MM.1S (cell line): ENCODE results near the gene SIPA1.

Experiments
- DNase-seq: peaks from one replicate; pipeline ENCODE4 v3.0.0-alpha.2; 2015
- H2AFZ ChIP-seq: fragments of 300-600 bp; sonication (generic); 2 replicates; pipeline ENCODE4 v1.6.0; 2016; ENCODE audit warnings: antibody characterized with exemption, low read length
- H3F3A ChIP-seq: fragments of 300-600 bp; sonication (generic); 2 replicates; pipeline ENCODE4 v1.6.1; 2016; ENCODE audit warnings: mild to moderate bottlenecking, antibody characterized with exemption, low read length, moderate library complexity, mixed read lengths; ENCODE audit not compliant: insufficient read depth
- H3K27ac ChIP-seq: fragments of 300-600 bp; sonication (generic); 2 replicates; pipeline ENCODE4 v1.5.1; 2016; ENCODE audit warnings: mild to moderate bottlenecking, low read length
- H3K27me3 ChIP-seq: fragments of 300-600 bp; sonication (generic); replicated peaks from 2 replicates; pipeline ENCODE4 v1.6.0; 2016; ENCODE audit warnings: low read length; ENCODE audit not compliant: insufficient read depth
- H3K36me3 ChIP-seq: fragments of 300-600 bp; sonication (generic); replicated peaks from 2 replicates; pipeline ENCODE4 v1.6.1; 2016; ENCODE audit warnings: mild to moderate bottlenecking, low read length, mixed read lengths; ENCODE audit not compliant: insufficient read depth
- H3K4me1 ChIP-seq: fragments of 300-600 bp; sonication (generic); 2 replicates; pipeline ENCODE4 v1.6.1; 2016; ENCODE audit warnings: low read length, mixed read lengths
- H3K4me2 ChIP-seq: fragments of 300-600 bp; sonication (generic); 2 replicates; pipeline ENCODE4 v1.6.0; 2016; ENCODE audit warnings: low read depth, low read length
- H3K4me3 ChIP-seq: fragments of 300-600 bp; sonication (generic); 2 replicates; pipeline ENCODE4 v1.5.1; 2016; ENCODE audit warnings: low read length, mixed read lengths
- H3K79me2 ChIP-seq: fragments of 300-600 bp; sonication (generic); 2 replicates; pipeline ENCODE4 v1.6.1; 2016; ENCODE audit warnings: mixed run types, low read length, mixed read lengths
- H3K9ac ChIP-seq: fragments of 300-600 bp; sonication (generic); 2 replicates; pipeline ENCODE4 v1.6.1; 2016; ENCODE audit warnings: low read length, mixed read lengths
- H3K9me2 ChIP-seq: fragments of 300-600 bp; sonication (generic); replicated peaks from 2 replicates; pipeline ENCODE4 v1.6.1; 2016; ENCODE audit warnings: mild to moderate bottlenecking, low read length, mixed read lengths; ENCODE audit not compliant: insufficient read depth
- H3K9me3 ChIP-seq: fragments of 300-600 bp; sonication (generic); replicated peaks from 2 replicates; pipeline ENCODE4 v1.6.1; 2016; ENCODE audit warnings: mild to moderate bottlenecking, low read length, mixed read lengths; ENCODE audit not compliant: insufficient read depth
- H4K20me1 ChIP-seq: fragments of 300-600 bp; sonication (generic); 2 replicates; pipeline ENCODE4 v1.6.1; 2016; ENCODE audit warnings: mild to moderate bottlenecking, low read length, moderate library complexity, mixed read lengths; ENCODE audit not compliant: insufficient read depth
- EZH2 ChIP-seq: fragments of 300-600 bp; sonication (generic); optimal IDR thresholded peaks from 2 replicates; pipeline ENCODE3; 2017; ENCODE audit warnings: low read depth, mild to moderate bottlenecking, antibody characterized with exemption, low read length, mixed read lengths
- EZH2phosphoT487 ChIP-seq: fragments of 300-600 bp; sonication (generic); IDR thresholded peaks from 2 replicates; pipeline ENCODE4 v1.6.1; 2018; ENCODE audit warnings: antibody characterized with exemption, low read length
- TF ChIP-seq, protein P1 (sequence below): fragments of 300-600 bp; sonication (generic); IDR thresholded peaks from 2 replicates; pipeline ENCODE4 v1.5.1; 2016; ENCODE audit warnings: antibody characterized with exemption, low read length, mixed read lengths

SIPA1 gene, protein sequence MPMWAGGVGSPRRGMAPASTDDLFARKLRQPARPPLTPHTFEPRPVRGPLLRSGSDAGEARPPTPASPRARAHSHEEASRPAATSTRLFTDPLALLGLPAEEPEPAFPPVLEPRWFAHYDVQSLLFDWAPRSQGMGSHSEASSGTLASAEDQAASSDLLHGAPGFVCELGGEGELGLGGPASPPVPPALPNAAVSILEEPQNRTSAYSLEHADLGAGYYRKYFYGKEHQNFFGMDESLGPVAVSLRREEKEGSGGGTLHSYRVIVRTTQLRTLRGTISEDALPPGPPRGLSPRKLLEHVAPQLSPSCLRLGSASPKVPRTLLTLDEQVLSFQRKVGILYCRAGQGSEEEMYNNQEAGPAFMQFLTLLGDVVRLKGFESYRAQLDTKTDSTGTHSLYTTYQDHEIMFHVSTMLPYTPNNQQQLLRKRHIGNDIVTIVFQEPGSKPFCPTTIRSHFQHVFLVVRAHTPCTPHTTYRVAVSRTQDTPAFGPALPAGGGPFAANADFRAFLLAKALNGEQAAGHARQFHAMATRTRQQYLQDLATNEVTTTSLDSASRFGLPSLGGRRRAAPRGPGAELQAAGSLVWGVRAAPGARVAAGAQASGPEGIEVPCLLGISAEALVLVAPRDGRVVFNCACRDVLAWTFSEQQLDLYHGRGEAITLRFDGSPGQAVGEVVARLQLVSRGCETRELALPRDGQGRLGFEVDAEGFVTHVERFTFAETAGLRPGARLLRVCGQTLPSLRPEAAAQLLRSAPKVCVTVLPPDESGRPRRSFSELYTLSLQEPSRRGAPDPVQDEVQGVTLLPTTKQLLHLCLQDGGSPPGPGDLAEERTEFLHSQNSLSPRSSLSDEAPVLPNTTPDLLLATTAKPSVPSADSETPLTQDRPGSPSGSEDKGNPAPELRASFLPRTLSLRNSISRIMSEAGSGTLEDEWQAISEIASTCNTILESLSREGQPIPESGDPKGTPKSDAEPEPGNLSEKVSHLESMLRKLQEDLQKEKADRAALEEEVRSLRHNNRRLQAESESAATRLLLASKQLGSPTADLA

DNA sequence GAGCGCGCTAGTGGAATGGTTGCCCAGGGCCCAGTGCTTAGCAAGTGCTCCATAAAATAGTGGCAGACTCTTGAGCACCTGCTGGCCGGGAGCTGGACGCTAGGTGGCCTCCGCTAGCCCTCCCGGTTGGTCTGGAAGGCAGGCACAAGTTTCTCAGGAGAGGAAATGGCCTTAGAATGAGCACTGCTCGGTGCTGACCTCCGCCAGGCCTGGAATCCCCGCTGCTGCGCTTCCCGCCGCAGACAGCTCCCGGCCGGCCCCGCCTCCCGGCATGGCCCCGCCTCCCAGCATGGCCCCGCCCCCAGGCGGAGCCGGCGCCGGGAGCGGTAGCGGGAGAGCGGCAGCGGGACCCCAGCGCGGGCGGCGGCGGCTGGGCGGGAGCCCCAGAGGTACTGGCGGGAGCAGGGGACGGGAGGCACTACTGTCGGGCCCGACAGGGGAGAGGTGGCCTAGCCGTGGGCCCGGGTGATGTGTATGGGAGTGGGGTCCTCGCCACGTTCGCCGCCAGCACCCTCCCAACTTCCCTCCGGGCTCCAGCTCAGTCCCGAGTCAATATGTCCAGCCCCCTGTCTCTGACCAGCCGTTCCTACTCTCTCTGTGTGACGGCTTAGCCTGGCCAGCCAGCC is at the start of gene SIPA1:
TSS of gene SIPA1 (plus strand) at position 308 of the 626 bp plus-strand sequence. CDS start 2,821 bp downstream, outside the sequence.
- no peaks in the 10 kb centered on the region for H3K27me3 ChIP-seq
- TF ChIP-seq, protein P1, sequence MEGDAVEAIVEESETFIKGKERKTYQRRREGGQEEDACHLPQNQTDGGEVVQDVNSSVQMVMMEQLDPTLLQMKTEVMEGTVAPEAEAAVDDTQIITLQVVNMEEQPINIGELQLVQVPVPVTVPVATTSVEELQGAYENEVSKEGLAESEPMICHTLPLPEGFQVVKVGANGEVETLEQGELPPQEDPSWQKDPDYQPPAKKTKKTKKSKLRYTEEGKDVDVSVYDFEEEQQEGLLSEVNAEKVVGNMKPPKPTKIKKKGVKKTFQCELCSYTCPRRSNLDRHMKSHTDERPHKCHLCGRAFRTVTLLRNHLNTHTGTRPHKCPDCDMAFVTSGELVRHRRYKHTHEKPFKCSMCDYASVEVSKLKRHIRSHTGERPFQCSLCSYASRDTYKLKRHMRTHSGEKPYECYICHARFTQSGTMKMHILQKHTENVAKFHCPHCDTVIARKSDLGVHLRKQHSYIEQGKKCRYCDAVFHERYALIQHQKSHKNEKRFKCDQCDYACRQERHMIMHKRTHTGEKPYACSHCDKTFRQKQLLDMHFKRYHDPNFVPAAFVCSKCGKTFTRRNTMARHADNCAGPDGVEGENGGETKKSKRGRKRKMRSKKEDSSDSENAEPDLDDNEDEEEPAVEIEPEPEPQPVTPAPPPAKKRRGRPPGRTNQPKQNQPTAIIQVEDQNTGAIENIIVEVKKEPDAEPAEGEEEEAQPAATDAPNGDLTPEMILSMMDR = 0 out of 2 replicates have a peak, but pooled peaks have one; percentile 13
- TF ChIP-seq EZH2 = no peak
- TF ChIP-seq EZH2phosphoT487 = no peak
- H3K4me2 ChIP-seq = peak within 1 kb of the TSS; percentile 97
- H3K9me3 ChIP-seq = no peaks in the 10 kb centered on the region
- no peaks in the 10 kb centered on the region for H3K9me2 ChIP-seq
- no peaks in the 10 kb centered on the region for H4K20me1 ChIP-seq
- no peaks in the 10 kb centered on the region for H3K36me3 ChIP-seq
- peaks cover 9% of the 10 kb centered on the region for H3K4me1 ChIP-seq
- peak within 1 kb of the TSS; percentile 49; the same call in 1 of the 2 replicates for H3K27ac ChIP-seq
- H3K4me3 ChIP-seq = peak within 1 kb of the TSS; percentile 82
- peak within 1 kb of the TSS; percentile 75 for H3K9ac ChIP-seq
- peak; percentile 71 for DNase-seq
- H3K79me2 ChIP-seq = peaks cover 9% of the 10 kb centered on the region; the same call in 1 of the 2 replicates
- H2AFZ ChIP-seq = peak within 1 kb of the TSS; percentile 66
- peaks cover 14% of the 10 kb centered on the region for H3F3A ChIP-seq

DNA sequence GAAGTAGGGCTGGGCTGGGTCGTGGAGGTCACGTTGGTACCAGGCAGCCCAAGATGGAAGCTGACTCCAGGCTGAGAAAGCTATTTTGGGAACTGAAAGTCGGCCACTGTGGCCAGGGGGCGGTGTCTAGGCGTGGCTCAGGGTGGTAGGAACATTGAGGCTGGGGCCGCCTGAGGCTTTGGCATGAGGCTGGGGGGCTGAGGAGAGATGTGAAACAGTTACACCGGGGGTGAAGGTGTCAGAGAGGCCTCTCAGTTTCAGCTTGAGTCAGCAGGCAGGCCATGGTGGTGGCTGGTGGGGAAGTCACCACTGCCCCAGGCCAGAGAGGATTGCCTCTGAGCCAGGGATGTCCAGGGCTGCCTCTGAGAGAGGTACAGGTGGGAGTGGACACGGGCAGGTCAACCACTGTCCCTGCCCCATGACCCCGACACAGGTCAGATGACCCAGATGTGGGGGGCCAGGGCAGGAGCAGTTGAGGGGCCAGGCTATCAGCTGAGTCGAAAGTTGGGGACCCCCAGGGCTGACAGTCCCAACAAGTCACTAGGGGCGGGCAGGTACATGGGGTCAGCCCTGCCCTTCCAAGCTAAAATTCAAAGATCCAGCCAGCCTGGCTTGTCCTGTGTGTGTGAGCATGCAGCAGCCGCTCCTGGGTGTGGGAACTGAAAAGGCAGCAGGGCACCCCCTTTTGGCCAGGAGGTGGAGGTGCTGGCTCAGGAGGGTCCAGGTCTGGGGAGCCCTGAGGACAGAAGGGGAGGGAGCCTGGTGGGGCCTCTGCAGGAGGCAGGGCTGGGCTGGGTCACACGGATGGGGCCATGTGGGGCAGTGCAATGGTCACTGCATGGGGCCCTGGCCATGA is 49.5 kb upstream of the SIPA1 start:
- H3K4me1 ChIP-seq = peaks cover 33% of the 10 kb centered on the region
- H3K4me3 ChIP-seq = peak overlapping the region; percentile 49
- peaks cover 32% of the 10 kb centered on the region for H3F3A ChIP-seq
- peaks cover 17% of the 10 kb centered on the region for H3K79me2 ChIP-seq
- DNase-seq = peak; percentile 94
- peak overlapping the region; percentile 95 for H3K4me2 ChIP-seq
- H3K36me3 ChIP-seq = no peaks in the 10 kb centered on the region
- no peaks in the 10 kb centered on the region for H4K20me1 ChIP-seq
- H3K9me2 ChIP-seq = no peaks in the 10 kb centered on the region
- TF ChIP-seq EZH2 = no peak
- TF ChIP-seq EZH2phosphoT487 = no peak
- TF ChIP-seq, protein P1 = peak; percentile 88
- peak overlapping the region; percentile 48 for H2AFZ ChIP-seq
- H3K9me3 ChIP-seq = no peaks in the 10 kb centered on the region
- H3K9ac ChIP-seq = peak overlapping the region; percentile 83
- H3K27ac ChIP-seq = peak overlapping the region; percentile 99
- H3K27me3 ChIP-seq = no peaks in the 10 kb centered on the region
